Pancreas (tissue), 10 donors: ENCODE measurements around the gene MEA1. TPM values are rescaled to one million over a fixed set of nuclear protein-coding genes. Genes with fewer than 3 reads are reported as not detected.

ENCODE experiments used
- ATAC-seq, 4 donors: fragments of 200-7000 bp; cut with Tn5 transposase; one replicate each; pipeline versions ENCODE4 v1.8.0 to v1.9.1; 2020; ENCODE audit warnings: mild to moderate bottlenecking in 4 of 4, moderate library complexity in 4 of 4
- DNase-seq, 6 donors: peaks; one replicate each; pipeline ENCODE4 v3.0.0-alpha.2; 2020
- FAIRE-seq: peaks from 2 replicates; lab custom pipeline; 2012; peaks lifted over from hg19 to GRCh38; lab: Jason Lieb, UNC
- H3K27ac ChIP-seq, 4 donors: fragments of 200-600 bp; sonication (generic); 1 replicate in 3 of 4; 2 replicates in 1 of 4; pipeline versions ENCODE4 v1.5.0 to v1.8.0; 2020
- H3K27me3 ChIP-seq, 4 donors: fragments of 200-600 bp; one replicate each; pipeline ENCODE4 v1.8.0; 2021
- H3K36me3 ChIP-seq, 3 donors: fragments of 200-600 bp; sonication (generic) in 1 of 3; one replicate each; pipeline versions ENCODE4 v1.5.0 to v1.8.0; 2020 to 2021
- H3K4me1 ChIP-seq, 3 donors: fragments of 200-600 bp; one replicate each; pipeline ENCODE4 v1.8.0; 2021
- H3K4me3 ChIP-seq, 4 donors: fragments of 200-600 bp; sonication (generic) in 2 of 4; one replicate each; pipeline versions ENCODE4 v1.5.0 to v1.8.0; 2020 to 2021
- H3K9me3 ChIP-seq, 4 donors: fragments of 200-600 bp; one replicate each; pipeline ENCODE4 v1.8.0; 2021
- CTCF ChIP-seq, 4 donors: fragments of 200-600 bp; sonication (generic) in 3 of 4; IDR thresholded peaks; one replicate each; pipeline versions ENCODE4 v1.5.0 to v1.8.0; 2021; ENCODE audit warnings: antibody characterized with exemption in 4 of 4
- WGBS, 2 donors: extraction: QIAGEN DNeasy Blood & Tissue Kit; methylation state at CpG; one replicate each; pipeline ENCODE4 v1.1.7; 2013; 5-methylcytosine and 5-hydroxymethylcytosine counted together
- intact Hi-C, 3 donors: fragments of 100-400 bp; cut with DNase I; formaldehyde crosslinking; loops; one replicate each; pipeline versions ENCODE4 v1.11.1 to v1.14.2; 2022
- polyA plus RNA-seq, 2 donors: library from polyadenylated mRNA; stranded (reverse); fragments of 200-250 nt; gene quantifications; one replicate each; pipeline ENCODE4 v1.2.3, GENCODE V29; 2013
- total RNA-seq, 6 donors: library from RNA; stranded (reverse); fragmentation: NEBNext Ultra II Directional in 4 of 6; extraction: Animal tissue kit (Norgen Biotek cat#: 25700) in 4 of 6; gene quantifications; one replicate each; pipeline versions ENCODE4 v1.2.1 to v1.2.4, GENCODE V29; 2021 to 2023
- donor health status: healthy with polysubstance abuse.
- donor health status: DM: no; HTN: no; CAD: no; lungs with moderate emphysema.
- donor health status: DM: no; HTN: no; CAD: no.
- donor health status: control.
- donor health status: control.
- donor health status: Bipolar disorder and iron deficiency.
- donor health status: DM: yes; HTN: yes; CAD: no.
- donor health status: DM: no; HTN: no; CAD: no.
- donor health status: DM: no; HTN: no; CAD: no.
- donor health status: DM: yes; HTN: yes; CAD: no.

Gene MEA1
- total and polyA plus RNA-seq, 8 donors, result 16.5 to 48.7 (median 24.6) TPM

GRCh38 chr6:42963179-42963854 lies 50.4 kb downstream of the MEA1 start:
- ATAC-seq (no peak), FAIRE-seq (no peak), DNase-seq (peak in 1 of 6 donors; percentile 73)
- peaks cover 0 to 13% (median 0%) of the 10 kb centered on the region in 3 donors for H3K4me1 ChIP-seq
- H3K27me3 ChIP-seq, result no peaks in the 10 kb centered on the region
- H3K4me3 ChIP-seq, result no peak overlapping the region
- H3K27ac ChIP-seq, result no peak overlapping the region
- intact Hi-C loops, result no loop called here
- WGBS, 2 donors, result 59 to 64% methylated on average over 12 of the region's 12 CpGs
- H3K9me3 ChIP-seq, result no peaks in the 10 kb centered on the region
- H3K36me3 ChIP-seq, result peaks cover 0 to 35% (median 14%) of the 10 kb centered on the region in 3 donors
- TF ChIP-seq CTCF (IDR thresholded peaks at IDR 0.05), result no peak

- peak overlapping the region in 2 of 4 donors; percentile 45 to 78 for H3K4me3 ChIP-seq
- H3K27me3 ChIP-seq, result no peaks in the 10 kb centered on the region
- H3K9me3 ChIP-seq, result no peaks in the 10 kb centered on the region
- peak overlapping the region in 2 of 4 donors; percentile 94 to 96 for H3K27ac ChIP-seq
- peaks cover 0 to 35% (median 14%) of the 10 kb centered on the region in 3 donors for H3K36me3 ChIP-seq
- 50 to 70% methylated on average over 11 to 13 of the region's 13 CpGs for WGBS, 2 donors
- no peak for TF ChIP-seq CTCF (IDR thresholded peaks at IDR 0.05)
- intact Hi-C loops, result no loop called here
- peaks cover 0 to 13% (median 0%) of the 10 kb centered on the region in 3 donors for H3K4me1 ChIP-seq
- peak in 2 of 6 donors; percentile 43 to 72 for DNase-seq
- ATAC-seq, result no peak
- no peak for FAIRE-seq
Observed at GRCh38 chr6:42962502-42963178, 51.1 kb downstream of the MEA1 start.

DNA sequence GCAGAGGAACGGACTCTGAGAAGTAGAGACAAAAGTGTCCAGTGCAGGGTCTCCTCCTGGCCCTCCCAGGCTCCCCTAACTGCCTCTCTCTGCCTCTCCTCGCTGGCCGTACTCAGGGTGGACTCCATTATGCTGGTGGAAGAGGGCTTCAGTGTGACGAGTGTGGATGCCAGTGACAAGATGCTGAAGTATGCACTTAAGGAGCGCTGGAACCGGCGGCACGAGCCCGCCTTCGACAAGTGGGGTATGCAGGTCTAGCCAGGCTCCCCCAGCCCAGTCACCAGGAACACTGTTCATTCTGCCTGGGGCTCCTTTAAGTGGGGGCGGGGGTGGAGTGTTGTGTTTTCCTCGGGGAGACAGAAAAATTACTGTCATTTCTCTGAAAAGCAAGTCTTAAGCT lies 51.6 kb downstream of the MEA1 start:
- Histone ChIP-seq H3K36me3 (peaks cover 0 to 35% (median 14%) of the 10 kb centered on the region in 3 donors), H3K27me3 (no peaks in the 10 kb centered on the region), H3K9me3 (no peaks in the 10 kb centered on the region), H3K4me1 (peaks cover 0 to 13% (median 0%) of the 10 kb centered on the region in 3 donors), H3K27ac (peak overlapping the region in 2 of 4 donors; percentile 94 to 96), H3K4me3 (peak overlapping the region in 2 of 4 donors; percentile 45 to 78)
- ATAC-seq, result no peak
- 51 to 80% methylated on average over 12 of the region's 12 CpGs for whole genome bisulfite sequencing, 2 donors
- DNase-seq, result peak in 1 of 6 donors; percentile 64
- TF ChIP-seq CTCF (IDR thresholded peaks at IDR 0.05), result no peak
- no peak for FAIRE-seq
- intact Hi-C loops, result no loop called here

Other genes with a start within 250 kb of the MEA1 start
- 10 to 100 TPM in 1 of 6 donors, 1 to 10 TPM in 5; 6.3 to 10.5 (median 7.4) TPM for gene BICRAL, start 231.9 kb downstream of the MEA1 start, total RNA-seq
- gene BICRAL, start 231.9 kb downstream of the MEA1 start, polyA plus RNA-seq, result 1 to 10 TPM; 2.9 to 5.3 TPM
- gene RPL7L1, start 134.3 kb downstream of the MEA1 start, total RNA-seq, result 10 to 100 TPM; 23.7 to 43.9 (median 39.2) TPM
- 10 to 100 TPM; 29.5 to 34.4 TPM for gene RPL7L1, start 134.3 kb downstream of the MEA1 start, polyA plus RNA-seq
- gene PTCRA, start 97.9 kb downstream of the MEA1 start, total RNA-seq, result under 1 TPM in 1 of 6 donors, not detected in 5; 0.66 TPM
- not detected for gene PTCRA, start 97.9 kb downstream of the MEA1 start, polyA plus RNA-seq
- 10 to 100 TPM; 28.3 to 59.7 (median 34.1) TPM for gene CNPY3, start 84.5 kb downstream of the MEA1 start, total RNA-seq
- 10 to 100 TPM; 41.9 to 55.4 TPM for gene CNPY3, start 84.5 kb downstream of the MEA1 start, polyA plus RNA-seq
- 100 to 1,000 TPM in 3 of 6 donors, 10 to 100 TPM in 3; 19.0 to 295 (median 102) TPM for gene GNMT, start 53.2 kb downstream of the MEA1 start, total RNA-seq
- gene GNMT, start 53.2 kb downstream of the MEA1 start, polyA plus RNA-seq, result 100 to 1,000 TPM in 1 of 2 donors, 10 to 100 TPM in 1; 57.9 to 443 TPM
- 10 to 100 TPM; 11.4 to 24.3 (median 16.5) TPM for gene PEX6, start 34.8 kb downstream of the MEA1 start, total RNA-seq
- gene PEX6, start 34.8 kb downstream of the MEA1 start, polyA plus RNA-seq, result 10 to 100 TPM; 17.5 to 20.9 TPM
- gene PPP2R5D, start 29.4 kb downstream of the MEA1 start, total RNA-seq, result 10 to 100 TPM in 5 of 6 donors, 1 to 10 TPM in 1; 9.6 to 17.2 (median 11.3) TPM
- 10 to 100 TPM; 16.8 to 18.7 TPM for gene PPP2R5D, start 29.4 kb downstream of the MEA1 start, polyA plus RNA-seq
- 10 to 100 TPM; 19.7 to 40.6 (median 28.0) TPM for gene KLHDC3, start 303 bp upstream of the MEA1 start, total RNA-seq
- 10 to 100 TPM; 48.5 to 48.8 TPM for gene KLHDC3, start 303 bp upstream of the MEA1 start, polyA plus RNA-seq
- 10 to 100 TPM; 13.2 to 27.1 (median 22.3) TPM for gene RRP36, start 7.7 kb upstream of the MEA1 start, total RNA-seq
- 10 to 100 TPM; 21.2 to 32.9 TPM for gene RRP36, start 7.7 kb upstream of the MEA1 start, polyA plus RNA-seq
- 10 to 100 TPM in 4 of 6 donors, 1 to 10 TPM in 2; 8.6 to 21.4 (median 12.2) TPM for gene CUL7, start 39.9 kb upstream of the MEA1 start, total RNA-seq
- gene CUL7, start 39.9 kb upstream of the MEA1 start, polyA plus RNA-seq, result 10 to 100 TPM; 17.1 to 20.4 TPM
- 10 to 100 TPM; 19.9 to 31.6 (median 25.7) TPM for gene MRPL2, start 45.5 kb upstream of the MEA1 start, total RNA-seq
- 10 to 100 TPM; 55.2 to 65.8 TPM for gene MRPL2, start 45.5 kb upstream of the MEA1 start, polyA plus RNA-seq
- 10 to 100 TPM; 11.3 to 24.2 (median 15.4) TPM for gene KLC4, start 45.7 kb upstream of the MEA1 start, total RNA-seq
- gene KLC4, start 45.7 kb upstream of the MEA1 start, polyA plus RNA-seq, result 10 to 100 TPM; 33.0 to 46.1 TPM
- 10 to 100 TPM in 5 of 6 donors, 1 to 10 TPM in 1; 9.8 to 44.2 (median 15.8) TPM for gene PTK7, start 62.4 kb upstream of the MEA1 start, total RNA-seq
- 10 to 100 TPM; 21.7 to 33.1 TPM for gene PTK7, start 62.4 kb upstream of the MEA1 start, polyA plus RNA-seq
- 10 to 100 TPM in 3 of 6 donors, 1 to 10 TPM in 3; 7.2 to 12.8 (median 9.8) TPM for gene SRF, start 157.3 kb upstream of the MEA1 start, total RNA-seq
- gene SRF, start 157.3 kb upstream of the MEA1 start, polyA plus RNA-seq, result 10 to 100 TPM; 11.0 to 11.9 TPM
- 10 to 100 TPM; 11.3 to 26.7 (median 13.8) TPM for gene CUL9, start 168.2 kb upstream of the MEA1 start, total RNA-seq
- gene CUL9, start 168.2 kb upstream of the MEA1 start, polyA plus RNA-seq, result 10 to 100 TPM; 86.6 to 99.3 TPM
- gene DNPH1, start 215.5 kb upstream of the MEA1 start, total RNA-seq, result 10 to 100 TPM; 19.9 to 45.1 (median 38.4) TPM
- gene DNPH1, start 215.5 kb upstream of the MEA1 start, polyA plus RNA-seq, result 10 to 100 TPM; 56.0 to 73.3 TPM
- gene TTBK1, start 229.5 kb upstream of the MEA1 start, total RNA-seq, result under 1 TPM; 0.08 to 0.19 (median 0.14) TPM
- under 1 TPM; 0.45 to 0.57 TPM for gene TTBK1, start 229.5 kb upstream of the MEA1 start, polyA plus RNA-seq